HEK293T (cell line): ENCODE measurements around the gene USP17L21.
"Not testable (repeated sequence)": the region's sequence is repeated elsewhere in the genome, so short reads cannot be mapped to it uniquely, and the experiment has no call there.

Experiments used
- ELF4 ChIP-seq: fragments of 450-650 bp; IDR thresholded peaks from 2 replicates; pipeline ENCODE4 v1.6.1; 2017; ENCODE audit warnings: antibody characterized with exemption
- L3MBTL2 ChIP-seq: fragments of 450-650 bp; conservative IDR thresholded peaks from 2 replicates; pipeline ENCODE4 v1.6.1; 2016; ENCODE audit warnings: mild to moderate bottlenecking
- SUZ12 ChIP-seq: fragments of 450-650 bp; IDR thresholded peaks from 2 replicates; pipeline ENCODE4 v1.6.1; 2016; ENCODE audit warnings: mild to moderate bottlenecking

GRCh38 chr4:9214701-9215100 is 48.0 kb upstream of the USP17L21 start:
- TF ChIP-seq L3MBTL2, ELF4, SUZ12: not testable (repeated sequence)
